ENCODE measurements around the gene PITHD1. TPM values are rescaled to one million over a fixed set of nuclear protein-coding genes. Genes with fewer than 3 reads are reported as not detected.
A peak's percentile ranks its signal among the peaks of the same experiment; 100 is the strongest.

PITHD1 gene
- total RNA-seq, 1 donor, result 43.8 TPM

DNA sequence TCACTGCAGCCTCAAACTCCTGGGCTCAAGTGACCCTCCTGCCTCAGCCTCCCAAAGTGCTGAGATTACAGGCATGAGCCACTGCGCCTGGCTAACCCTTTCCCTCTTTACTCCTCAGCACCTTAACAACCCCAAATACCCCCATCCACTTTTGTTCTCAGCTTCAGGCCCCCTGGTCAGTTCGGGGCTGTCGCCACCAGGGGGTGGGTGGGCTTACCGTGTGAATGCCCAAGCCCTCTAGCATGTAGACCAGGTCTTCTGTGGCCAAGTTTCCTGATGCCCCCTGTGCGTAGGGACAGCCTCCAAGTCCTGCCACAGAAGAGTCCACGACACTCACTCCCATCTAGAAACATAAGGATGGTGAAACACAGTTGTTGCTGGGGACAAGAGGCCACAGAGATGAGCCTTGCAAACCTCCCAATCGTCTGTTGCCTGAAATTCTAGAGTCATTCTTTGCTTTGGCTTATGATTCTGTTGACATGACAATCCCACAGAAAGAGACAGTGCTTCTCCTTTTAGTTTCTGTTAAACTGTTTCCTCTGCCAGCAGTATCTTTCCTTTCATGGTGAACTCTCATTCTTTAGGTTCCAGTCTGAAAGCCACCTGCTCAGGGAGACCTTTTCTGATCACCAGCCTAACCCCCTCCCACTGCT, 26.1 kb downstream of the PITHD1 start:
- TF ChIP-seq, protein P1, sequence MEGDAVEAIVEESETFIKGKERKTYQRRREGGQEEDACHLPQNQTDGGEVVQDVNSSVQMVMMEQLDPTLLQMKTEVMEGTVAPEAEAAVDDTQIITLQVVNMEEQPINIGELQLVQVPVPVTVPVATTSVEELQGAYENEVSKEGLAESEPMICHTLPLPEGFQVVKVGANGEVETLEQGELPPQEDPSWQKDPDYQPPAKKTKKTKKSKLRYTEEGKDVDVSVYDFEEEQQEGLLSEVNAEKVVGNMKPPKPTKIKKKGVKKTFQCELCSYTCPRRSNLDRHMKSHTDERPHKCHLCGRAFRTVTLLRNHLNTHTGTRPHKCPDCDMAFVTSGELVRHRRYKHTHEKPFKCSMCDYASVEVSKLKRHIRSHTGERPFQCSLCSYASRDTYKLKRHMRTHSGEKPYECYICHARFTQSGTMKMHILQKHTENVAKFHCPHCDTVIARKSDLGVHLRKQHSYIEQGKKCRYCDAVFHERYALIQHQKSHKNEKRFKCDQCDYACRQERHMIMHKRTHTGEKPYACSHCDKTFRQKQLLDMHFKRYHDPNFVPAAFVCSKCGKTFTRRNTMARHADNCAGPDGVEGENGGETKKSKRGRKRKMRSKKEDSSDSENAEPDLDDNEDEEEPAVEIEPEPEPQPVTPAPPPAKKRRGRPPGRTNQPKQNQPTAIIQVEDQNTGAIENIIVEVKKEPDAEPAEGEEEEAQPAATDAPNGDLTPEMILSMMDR (IDR thresholded peaks at IDR 0.05; ENCODE audit: insufficient read depth, low read length), result peak; percentile 12
- DNase-seq (ENCODE audit: low read depth), result no peak
- no peak overlapping the region for H3K4me3 ChIP-seq (ENCODE audit: low read depth, low read length)

DNA sequence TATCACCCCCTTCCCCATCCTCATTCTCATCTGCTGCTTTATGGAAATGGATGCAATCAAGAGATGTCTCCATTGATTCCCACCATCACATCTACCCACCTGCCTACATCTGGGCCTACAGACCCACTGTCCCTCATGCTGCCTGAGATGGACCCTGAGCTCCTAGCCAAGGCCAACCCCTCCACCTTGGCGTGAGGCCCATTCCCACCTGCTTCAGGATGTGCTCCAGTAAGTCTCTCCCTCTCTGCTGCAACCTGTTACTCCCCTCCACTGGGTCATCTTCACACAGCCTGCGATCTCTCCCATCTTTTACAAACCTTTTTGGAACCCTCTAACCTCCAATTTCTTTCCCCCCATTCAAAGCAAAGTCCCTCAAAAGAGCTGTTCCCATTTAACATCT, 26.8 kb downstream of the PITHD1 start:
- H3K4me3 ChIP-seq (ENCODE audit: low read depth, low read length), result no peak overlapping the region
- DNase-seq (ENCODE audit: low read depth), result no peak
- TF ChIP-seq, protein P1 (IDR thresholded peaks at IDR 0.05; ENCODE audit: insufficient read depth, low read length), result no peak

DNA sequence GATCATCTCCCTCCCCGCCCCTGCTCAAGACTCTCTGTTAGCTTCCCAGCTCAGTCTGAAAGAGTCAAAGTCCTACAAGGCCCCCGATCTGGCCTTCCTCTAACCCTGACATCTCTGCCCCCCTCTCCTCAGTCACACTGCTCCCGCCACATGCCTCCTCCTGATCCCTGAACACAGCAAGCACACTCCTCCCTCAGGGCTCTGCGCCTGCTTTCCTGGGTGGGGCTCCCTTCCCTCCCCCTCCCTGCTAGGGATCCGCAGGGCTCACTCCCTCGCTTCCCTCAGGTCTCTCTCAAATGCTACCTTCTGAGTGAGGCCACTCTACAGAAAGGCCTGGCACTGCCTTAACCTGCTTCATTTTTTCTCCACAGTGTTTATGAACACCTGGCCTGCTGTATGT, 28.1 kb downstream of the PITHD1 start:
- no peak overlapping the region for H3K4me3 ChIP-seq (ENCODE audit: low read depth, low read length)
- TF ChIP-seq, protein P1 (IDR thresholded peaks at IDR 0.05; ENCODE audit: insufficient read depth, low read length), result no peak
- no peak for DNase-seq (ENCODE audit: low read depth)

DNA sequence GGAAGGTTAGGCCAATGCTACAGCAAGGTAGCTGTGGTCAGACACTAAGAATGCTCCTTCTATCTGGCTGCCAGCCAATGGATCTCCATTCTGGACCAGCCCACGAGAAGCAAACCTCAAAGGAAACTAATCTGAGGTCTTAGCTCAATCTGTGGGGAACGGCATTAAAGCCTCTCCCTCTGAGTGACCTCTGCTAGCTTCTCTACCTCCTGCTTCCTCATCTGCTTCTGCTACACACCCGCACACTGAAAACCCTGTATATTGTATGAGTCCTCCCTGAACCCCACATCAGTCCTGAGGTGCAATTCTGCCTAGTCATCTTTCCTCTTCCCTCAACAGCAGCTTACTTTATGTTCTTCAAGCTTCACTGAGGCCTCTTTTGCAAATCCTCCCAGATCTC, 29.2 kb downstream of the PITHD1 start:
- no peak overlapping the region for H3K4me3 ChIP-seq (ENCODE audit: low read depth, low read length)
- no peak for DNase-seq (ENCODE audit: low read depth)

DNA sequence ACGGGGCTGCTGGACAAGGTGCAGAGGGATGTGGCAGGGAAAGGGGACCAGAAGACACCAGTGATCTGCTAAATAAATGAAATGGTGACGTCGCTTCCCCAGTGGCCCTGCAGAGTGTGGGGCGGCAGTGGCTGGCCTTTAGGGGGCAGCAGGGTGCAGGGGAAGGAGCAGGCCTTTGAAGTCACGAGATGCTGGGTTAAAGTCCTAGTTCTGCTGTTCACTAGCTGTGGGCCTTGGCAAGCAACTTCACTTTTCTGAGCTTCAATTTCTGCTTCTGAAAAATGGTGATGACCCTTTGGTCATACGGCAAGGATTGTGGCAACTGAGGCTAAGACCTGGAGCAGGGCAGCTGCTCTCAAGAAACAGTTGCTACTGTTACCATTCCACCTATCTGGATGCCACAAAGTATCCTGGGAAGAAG, 31.5 kb downstream of the PITHD1 start:
- TF ChIP-seq, protein P1 (IDR thresholded peaks at IDR 0.05; ENCODE audit: insufficient read depth, low read length), result peak; percentile 74
- DNase-seq (ENCODE audit: low read depth), result peak; percentile 50
- no peak overlapping the region for H3K4me3 ChIP-seq (ENCODE audit: low read depth, low read length)

More for the DNA sequence above, 29.2 kb downstream of the PITHD1 start:
- TF ChIP-seq, protein P1 (IDR thresholded peaks at IDR 0.05; ENCODE audit: insufficient read depth, low read length), result no peak

DNA sequence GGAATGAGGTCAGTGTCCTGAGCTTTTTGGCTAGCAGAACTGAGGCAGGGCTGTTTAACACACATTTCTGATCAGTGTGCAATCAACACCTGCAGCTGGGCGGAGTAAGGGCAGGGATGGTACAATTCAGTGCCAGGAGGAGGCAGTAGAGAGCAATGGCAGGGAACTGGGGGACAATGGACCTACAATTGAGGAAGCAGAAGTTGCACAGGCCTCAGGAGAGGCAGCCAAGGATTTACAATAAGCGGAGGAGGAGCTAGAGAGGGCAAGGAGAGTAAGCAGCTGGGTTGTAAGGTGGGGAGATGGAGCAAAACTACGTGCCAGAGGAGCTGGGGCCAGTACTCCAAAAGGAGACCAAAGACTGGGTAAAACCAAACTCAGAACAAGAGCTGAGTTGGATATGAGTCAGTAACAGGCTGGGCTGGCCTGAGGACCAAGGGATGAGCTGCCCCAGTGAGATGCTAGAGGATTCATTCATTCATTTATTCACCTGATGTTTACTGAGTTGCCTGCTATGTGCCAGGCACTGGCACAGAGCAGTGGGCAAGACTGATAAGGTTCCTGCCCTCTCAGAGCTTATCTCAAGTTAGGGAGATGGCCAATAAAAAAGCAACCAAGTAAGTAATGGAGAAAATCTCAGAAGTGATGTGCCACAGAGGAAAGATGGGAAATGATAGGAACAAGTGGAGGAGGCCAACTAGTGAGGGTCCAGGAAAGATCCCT, 32.8 kb downstream of the PITHD1 start:
- DNase-seq (ENCODE audit: low read depth), result peak; percentile 17

More for the DNA sequence above, 32.8 kb downstream of the PITHD1 start:
- TF ChIP-seq, protein P1 (IDR thresholded peaks at IDR 0.05; ENCODE audit: insufficient read depth, low read length), result peak; percentile 67
- no peak overlapping the region for H3K4me3 ChIP-seq (ENCODE audit: low read depth, low read length)

Data from fibroblast of the aortic adventitia (primary cell).